Skeletal muscle satellite cell (primary cell): ENCODE results near the gene USP36.
"Not testable (repeated sequence)": the region's sequence is repeated elsewhere in the genome, so short reads cannot be mapped to it uniquely, and the experiment has no call there.

Experiments
- H3K27me3 ChIP-seq: 2 replicates; pipeline ENCODE4 v1.7.0; 2013; ENCODE audit warnings: low read length; ENCODE audit not compliant: control insufficient read depth, insufficient read depth
- H3K36me3 ChIP-seq: 2 replicates; pipeline ENCODE4 v1.7.0; 2013; ENCODE audit warnings: mild to moderate bottlenecking, control low read depth, low read length; ENCODE audit not compliant: insufficient read depth
- H3K4me1 ChIP-seq: 2 replicates; pipeline ENCODE4 v1.7.0; 2013; ENCODE audit warnings: low read length; ENCODE audit not compliant: control insufficient read depth, insufficient read depth
- H3K4me2 ChIP-seq: 2 replicates; pipeline ENCODE4 v1.7.0; 2013; ENCODE audit warnings: mild to moderate bottlenecking, low read length
- H3K4me3 ChIP-seq: 2 replicates; pipeline ENCODE4 v1.7.0; 2013; ENCODE audit warnings: low read length
- H3K9ac ChIP-seq: 2 replicates; pipeline ENCODE4 v1.7.0; 2013; ENCODE audit warnings: mild to moderate bottlenecking, low read depth, low read length, moderate library complexity
- H3K9me3 ChIP-seq: replicated peaks from 2 replicates; pipeline ENCODE4 v1.7.0; 2013; ENCODE audit warnings: mild to moderate bottlenecking, control low read depth, low read length

The USP36 gene

GRCh38 chr17:78882540-78883088 is 42.0 kb upstream of the USP36 start:
- H3K4me1 ChIP-seq = peaks cover 74% of the 10 kb centered on the region
- H3K36me3 ChIP-seq = peaks cover 6% of the 10 kb centered on the region
- peak overlapping the region; percentile 84 for H3K9ac ChIP-seq
- H3K4me3 ChIP-seq = peak overlapping the region; percentile 63
- peak overlapping the region; percentile 88 for H3K4me2 ChIP-seq
- no peaks in the 10 kb centered on the region for H3K9me3 ChIP-seq
- H3K27me3 ChIP-seq = no peaks in the 10 kb centered on the region

- peaks cover 73% of the 10 kb centered on the region for H3K4me1 ChIP-seq
- peak overlapping the region; percentile 51 for H3K4me3 ChIP-seq
- H3K4me2 ChIP-seq = peak overlapping the region; percentile 76
- no peaks in the 10 kb centered on the region for H3K27me3 ChIP-seq
- H3K9ac ChIP-seq = peak overlapping the region; percentile 76
- H3K36me3 ChIP-seq = peaks cover 6% of the 10 kb centered on the region
- H3K9me3 ChIP-seq = no peaks in the 10 kb centered on the region
These were observed 39.1 kb upstream of the USP36 start for GRCh38 chr17:78879635-78880186.

GRCh38 chr17:78878871-78879527 is 38.4 kb upstream of the USP36 start:
- H3K4me2 ChIP-seq = peak overlapping the region; percentile 76
- peak overlapping the region; percentile 76 for H3K9ac ChIP-seq
- H3K4me1 ChIP-seq = peaks cover 70% of the 10 kb centered on the region
- H3K4me3 ChIP-seq = peak overlapping the region; percentile 51
- H3K36me3 ChIP-seq = peaks cover 6% of the 10 kb centered on the region
- no peaks in the 10 kb centered on the region for H3K9me3 ChIP-seq
- H3K27me3 ChIP-seq = no peaks in the 10 kb centered on the region

- Histone ChIP-seq H3K4me1 (peaks cover 70% of the 10 kb centered on the region), H3K36me3 (peaks cover 8% of the 10 kb centered on the region), H3K9ac (no peak overlapping the region), H3K4me3 (no peak overlapping the region), H3K9me3 (no peaks in the 10 kb centered on the region), H3K27me3 (no peaks in the 10 kb centered on the region), H3K4me2 (no peak overlapping the region)
These were observed 37.6 kb upstream of the USP36 start for GRCh38 chr17:78878261-78878660.

GRCh38 chr17:78876954-78877517 is 36.4 kb upstream of the USP36 start:
- H3K36me3 ChIP-seq = peaks cover 14% of the 10 kb centered on the region
- not testable (repeated sequence) for H3K4me2 ChIP-seq, H3K4me3 ChIP-seq, H3K9ac ChIP-seq, H3K9me3 ChIP-seq, H3K27me3 ChIP-seq
- H3K4me1 ChIP-seq = peaks cover 59% of the 10 kb centered on the region

- peak overlapping the region; percentile 12 for H3K4me2 ChIP-seq
- peaks cover 17% of the 10 kb centered on the region for H3K36me3 ChIP-seq
- peaks cover 53% of the 10 kb centered on the region for H3K4me1 ChIP-seq
- no peaks in the 10 kb centered on the region for H3K27me3 ChIP-seq
- no peaks in the 10 kb centered on the region for H3K9me3 ChIP-seq
- H3K4me3 ChIP-seq = no peak overlapping the region
- H3K9ac ChIP-seq = no peak overlapping the region
These were observed 35.5 kb upstream of the USP36 start for GRCh38 chr17:78876094-78876597.

GRCh38 chr17:78875363-78876093 is 34.9 kb upstream of the USP36 start:
- Histone ChIP-seq H3K27me3 (no peaks in the 10 kb centered on the region), H3K36me3 (peaks cover 22% of the 10 kb centered on the region), H3K9me3 (no peaks in the 10 kb centered on the region), H3K9ac (no peak overlapping the region), H3K4me3 (no peak overlapping the region), H3K4me1 (peaks cover 47% of the 10 kb centered on the region), H3K4me2 (peak overlapping the region; percentile 12)

- Histone ChIP-seq H3K4me2 (peak overlapping the region; percentile 0), H3K36me3 (peaks cover 33% of the 10 kb centered on the region), H3K27me3 (no peaks in the 10 kb centered on the region), H3K9me3 (no peaks in the 10 kb centered on the region), H3K9ac (no peak overlapping the region), H3K4me1 (peaks cover 35% of the 10 kb centered on the region), H3K4me3 (no peak overlapping the region)
These were observed 33.1 kb upstream of the USP36 start for GRCh38 chr17:78873519-78874340.

- Histone ChIP-seq H3K9ac (no peak overlapping the region), H3K27me3 (no peaks in the 10 kb centered on the region), H3K4me1 (peaks cover 45% of the 10 kb centered on the region), H3K4me3 (no peak overlapping the region), H3K4me2 (no peak overlapping the region), H3K36me3 (peaks cover 34% of the 10 kb centered on the region), H3K9me3 (no peaks in the 10 kb centered on the region)
These were observed 31.9 kb upstream of the USP36 start for GRCh38 chr17:78872486-78872885.

- H3K4me3 ChIP-seq = no peak overlapping the region
- H3K27me3 ChIP-seq = no peaks in the 10 kb centered on the region
- no peak overlapping the region for H3K9ac ChIP-seq
- H3K4me2 ChIP-seq = no peak overlapping the region
- H3K36me3 ChIP-seq = peaks cover 37% of the 10 kb centered on the region
- H3K4me1 ChIP-seq = peaks cover 41% of the 10 kb centered on the region
- no peaks in the 10 kb centered on the region for H3K9me3 ChIP-seq
These were observed 30.0 kb upstream of the USP36 start for GRCh38 chr17:78870621-78871020.
